SKM-1 (cell line): ENCODE measurements around the gene MBOAT2.
"Not testable (repeated sequence)": the region's sequence is repeated elsewhere in the genome, so short reads cannot be mapped to it uniquely, and the experiment has no call there.

Experiments used
- DNase-seq: peaks from one replicate; lab custom pipeline; 2025; ENCODE audit not compliant: unreplicated experiment; lab: John Stamatoyannopoulos, UW

Gene MBOAT2

DNA sequence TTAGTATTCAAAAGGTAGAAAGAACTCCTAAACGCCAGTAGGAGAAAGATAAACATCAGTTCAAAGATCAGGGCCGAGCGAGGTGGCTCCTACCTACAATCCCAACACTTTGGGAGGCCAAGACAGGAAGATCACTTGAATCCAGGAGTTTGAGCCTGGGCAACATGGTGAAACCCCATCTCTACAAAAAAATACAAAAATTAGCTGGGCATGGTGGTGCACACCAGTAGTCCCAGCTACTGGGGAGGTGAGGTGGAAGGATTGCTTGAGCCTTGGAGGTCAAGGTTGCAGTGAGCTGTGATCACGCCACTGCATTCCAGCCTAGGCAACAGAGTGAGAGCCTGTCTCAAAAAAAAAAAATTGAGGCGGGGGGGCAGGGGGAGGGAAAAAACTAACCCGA, 40.6 kb downstream of the MBOAT2 start:
- no peak for DNase-seq

DNA sequence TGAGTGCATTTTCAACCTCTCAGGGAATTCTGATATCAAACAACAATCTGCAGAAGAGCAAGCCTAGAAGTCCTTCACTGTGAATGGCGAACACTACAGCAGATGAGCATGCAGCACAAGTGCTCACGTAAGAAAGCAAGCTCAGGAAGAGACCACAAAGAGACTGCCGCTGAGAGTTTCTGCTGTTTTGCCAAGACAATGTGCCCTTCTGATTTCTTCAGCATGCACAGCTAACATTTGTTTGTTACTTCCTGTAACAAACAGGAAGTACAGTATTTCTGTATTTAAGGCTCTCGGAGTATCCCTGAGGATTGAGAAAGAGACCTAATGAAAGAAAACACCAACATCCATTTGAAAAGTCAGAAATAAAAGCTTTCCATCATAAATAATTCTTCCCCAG, 45.9 kb downstream of the MBOAT2 start:
- DNase-seq = no peak

DNA sequence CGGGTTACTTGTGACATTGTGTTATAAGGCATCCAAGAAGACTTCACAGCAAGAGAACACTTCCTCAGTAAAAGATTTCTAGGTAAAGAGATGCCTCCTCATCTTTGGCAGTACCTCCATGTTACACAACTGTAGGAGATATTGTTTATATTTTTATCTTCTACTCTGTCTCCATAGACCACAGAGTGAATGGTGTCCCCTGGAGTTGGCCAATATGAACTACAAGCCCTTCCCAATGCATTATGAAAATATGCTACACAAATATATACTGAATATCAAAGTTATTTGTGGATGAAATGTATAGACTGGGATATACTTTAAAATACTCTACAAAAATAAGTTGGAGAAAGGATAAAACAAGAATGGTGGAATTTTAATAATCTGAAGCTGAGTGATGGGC, 46.7 kb downstream of the MBOAT2 start:
- no peak for DNase-seq

DNA sequence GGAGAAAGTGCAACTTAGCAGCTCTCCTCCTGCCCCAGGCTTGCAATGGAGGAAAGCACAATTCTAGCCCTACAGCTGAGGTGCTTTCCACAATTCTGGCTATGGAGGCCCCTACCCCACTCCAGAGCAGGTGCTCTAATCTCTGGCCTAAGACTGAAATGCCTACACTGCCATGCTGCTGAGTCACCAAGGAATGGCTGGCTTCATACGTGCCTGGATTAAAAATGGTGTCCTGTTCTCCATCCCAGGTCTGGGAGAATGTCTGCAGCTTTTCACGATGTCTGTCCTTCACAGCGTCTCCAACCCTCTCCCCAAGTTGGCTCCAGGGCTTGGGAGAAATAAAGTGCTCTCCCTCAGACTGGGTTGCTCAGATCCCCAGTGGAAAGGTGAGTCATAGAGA, 48.5 kb downstream of the MBOAT2 start:
- no peak for DNase-seq

DNA sequence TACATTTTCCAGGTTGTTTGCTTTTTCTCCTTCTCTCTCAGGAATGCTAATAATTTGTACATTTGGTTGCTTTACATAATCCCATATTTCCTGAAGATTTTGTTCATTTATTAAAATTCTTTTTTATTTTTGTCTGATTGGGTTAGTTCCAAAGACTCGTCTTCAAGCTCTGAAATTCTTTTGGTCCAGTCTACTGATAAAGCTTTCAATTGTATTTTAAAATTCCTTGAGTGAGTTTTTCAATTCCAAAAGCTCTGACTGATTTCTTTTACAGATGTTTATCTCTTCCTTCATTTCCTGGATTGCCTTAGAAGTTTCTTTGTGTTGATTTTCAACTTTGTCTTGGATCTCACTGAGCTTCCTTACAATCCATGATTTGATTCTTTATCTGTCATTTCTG, 50.0 kb downstream of the MBOAT2 start:
- DNase-seq = no peak

DNA sequence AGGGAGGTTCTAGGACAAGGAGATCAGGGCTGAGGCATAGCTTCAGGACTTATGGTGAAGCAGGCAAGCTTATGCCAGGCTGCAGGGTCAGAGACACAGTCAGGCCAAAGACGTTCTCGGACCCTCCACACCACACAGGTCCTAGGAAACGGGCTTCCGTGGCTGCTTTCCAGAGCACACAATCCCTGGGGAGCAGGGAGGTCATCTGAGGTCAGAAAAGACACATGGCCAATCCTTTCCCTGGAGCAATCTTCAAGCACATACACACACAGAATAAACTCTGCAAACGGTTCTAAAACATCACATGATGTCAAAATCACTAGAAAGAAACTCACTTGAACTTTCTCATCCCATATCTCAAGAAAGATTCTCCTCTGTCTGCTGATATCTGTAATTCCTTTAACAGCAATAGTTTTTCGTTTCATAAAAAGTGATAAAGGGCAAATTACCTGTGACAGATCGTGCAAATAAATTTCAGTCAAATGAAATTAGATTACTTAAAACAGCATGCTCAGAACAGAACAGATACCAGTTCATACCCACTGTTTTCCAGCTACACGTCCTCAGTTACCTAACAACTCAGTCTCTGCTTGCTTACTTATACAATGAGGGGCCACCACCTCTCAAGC, 63.9 kb downstream of the MBOAT2 start:
- DNase-seq = no peak

DNA sequence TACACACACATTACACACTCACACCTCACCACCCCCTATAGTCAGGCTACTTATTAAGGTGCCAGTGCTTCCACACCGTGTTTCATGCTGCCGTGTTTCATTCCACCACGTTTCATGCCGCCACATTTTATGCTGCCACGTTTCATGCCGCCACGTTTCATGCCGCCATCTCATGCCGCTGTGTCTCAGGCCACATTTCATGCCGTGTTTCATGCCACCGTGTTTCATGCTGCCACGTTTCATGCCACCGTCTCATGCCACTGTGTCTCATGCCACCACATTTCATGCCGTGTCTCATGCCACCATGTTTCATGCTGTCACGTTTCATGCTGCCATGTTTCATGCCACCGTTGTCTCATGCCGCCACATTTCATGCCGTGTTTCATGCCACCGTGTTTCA, 65.1 kb downstream of the MBOAT2 start:
- DNase-seq = no peak

DNA sequence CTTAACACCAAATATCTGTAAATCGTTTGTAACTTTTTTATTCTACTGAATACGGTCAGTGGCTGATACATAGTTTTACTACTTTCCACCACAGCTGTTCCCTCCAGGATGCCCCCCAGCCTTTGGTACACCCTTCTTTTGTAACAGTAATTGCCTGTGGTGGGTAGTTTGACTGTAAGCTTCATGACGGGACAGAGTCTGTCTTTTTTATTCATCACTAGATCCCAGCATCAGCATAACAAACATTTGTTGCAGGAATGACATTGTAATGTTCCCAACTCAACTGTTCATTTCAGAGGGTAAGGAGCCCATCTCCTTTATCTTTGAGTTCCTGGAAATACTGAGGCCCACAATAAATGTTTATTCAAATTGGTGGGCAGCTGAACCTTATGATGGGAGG, 67.5 kb downstream of the MBOAT2 start:
- no peak for DNase-seq

DNA sequence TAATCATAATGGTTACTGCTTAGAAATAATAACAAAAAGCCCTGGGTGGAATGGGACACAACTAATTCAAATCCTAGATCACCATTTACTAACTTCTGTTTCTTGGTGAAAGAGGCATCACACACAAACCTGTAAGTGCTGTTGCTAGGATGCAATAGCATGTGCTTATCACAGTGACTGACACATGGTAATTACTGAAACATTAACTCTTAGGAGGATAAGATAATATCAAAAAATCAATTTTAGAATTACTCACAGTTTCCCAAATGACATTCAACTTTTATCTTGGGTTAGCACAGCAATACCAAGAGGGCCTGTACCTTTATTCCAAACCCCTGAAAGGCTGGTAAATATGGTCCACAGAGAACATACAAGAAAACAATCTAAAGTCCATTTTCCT, 69.1 kb downstream of the MBOAT2 start:
- no peak for DNase-seq

DNA sequence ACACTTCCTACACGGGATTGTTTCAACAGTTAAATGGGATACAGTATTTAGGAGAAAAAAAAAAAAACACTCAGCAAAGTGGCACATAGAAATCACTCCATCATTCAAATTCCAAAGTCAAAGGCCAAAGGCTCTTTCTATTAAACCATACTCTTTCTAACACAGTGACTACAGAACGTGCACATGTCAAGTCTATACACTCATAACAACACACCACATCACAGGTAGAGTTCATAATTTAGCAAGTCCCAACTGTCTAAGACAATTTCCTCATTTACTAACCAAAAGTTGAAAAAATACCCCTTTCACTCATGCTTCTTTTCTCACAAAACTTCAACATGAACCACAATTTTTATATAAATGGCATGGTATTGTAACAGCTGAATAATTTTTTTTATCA, 70.8 kb downstream of the MBOAT2 start:
- DNase-seq = no peak

DNA sequence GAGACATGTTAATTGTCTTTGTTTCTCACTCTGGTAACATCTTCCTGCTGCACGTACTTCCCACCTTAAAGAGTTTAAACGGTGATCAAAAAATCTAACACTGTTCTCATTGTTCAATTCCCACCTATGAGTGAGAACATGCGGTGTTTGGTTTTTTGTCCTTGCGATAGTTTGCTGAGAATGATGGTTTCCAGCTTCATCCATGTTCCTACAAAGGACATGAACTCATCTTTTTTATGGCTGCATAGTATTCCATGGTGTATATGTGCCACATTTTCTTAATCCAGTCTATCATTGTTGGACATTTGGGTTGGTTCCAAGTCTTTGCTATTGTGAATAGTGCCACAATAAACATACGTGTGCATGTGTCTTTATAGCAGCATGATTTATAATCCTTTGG, 73.3 kb downstream of the MBOAT2 start:
- not testable (repeated sequence) for DNase-seq

DNA sequence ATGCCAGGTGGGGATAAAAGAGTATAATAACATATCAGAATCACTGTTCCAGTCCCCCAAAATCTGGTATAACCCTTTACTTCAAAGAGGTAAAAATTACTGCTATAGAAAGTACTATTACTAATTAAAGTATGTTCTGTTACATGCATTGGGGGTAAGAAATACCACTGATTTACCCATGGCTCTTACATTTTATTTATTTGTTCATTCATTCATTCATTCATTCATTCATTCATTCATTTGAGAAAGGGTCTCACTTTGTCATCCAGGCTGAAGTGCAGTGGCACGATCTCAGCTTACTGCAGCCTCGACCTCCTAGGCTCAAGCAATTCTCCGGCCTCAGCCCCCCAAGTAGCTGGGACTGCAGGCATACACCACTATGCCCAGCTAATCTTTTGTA, 74.4 kb downstream of the MBOAT2 start:
- no peak for DNase-seq

DNA sequence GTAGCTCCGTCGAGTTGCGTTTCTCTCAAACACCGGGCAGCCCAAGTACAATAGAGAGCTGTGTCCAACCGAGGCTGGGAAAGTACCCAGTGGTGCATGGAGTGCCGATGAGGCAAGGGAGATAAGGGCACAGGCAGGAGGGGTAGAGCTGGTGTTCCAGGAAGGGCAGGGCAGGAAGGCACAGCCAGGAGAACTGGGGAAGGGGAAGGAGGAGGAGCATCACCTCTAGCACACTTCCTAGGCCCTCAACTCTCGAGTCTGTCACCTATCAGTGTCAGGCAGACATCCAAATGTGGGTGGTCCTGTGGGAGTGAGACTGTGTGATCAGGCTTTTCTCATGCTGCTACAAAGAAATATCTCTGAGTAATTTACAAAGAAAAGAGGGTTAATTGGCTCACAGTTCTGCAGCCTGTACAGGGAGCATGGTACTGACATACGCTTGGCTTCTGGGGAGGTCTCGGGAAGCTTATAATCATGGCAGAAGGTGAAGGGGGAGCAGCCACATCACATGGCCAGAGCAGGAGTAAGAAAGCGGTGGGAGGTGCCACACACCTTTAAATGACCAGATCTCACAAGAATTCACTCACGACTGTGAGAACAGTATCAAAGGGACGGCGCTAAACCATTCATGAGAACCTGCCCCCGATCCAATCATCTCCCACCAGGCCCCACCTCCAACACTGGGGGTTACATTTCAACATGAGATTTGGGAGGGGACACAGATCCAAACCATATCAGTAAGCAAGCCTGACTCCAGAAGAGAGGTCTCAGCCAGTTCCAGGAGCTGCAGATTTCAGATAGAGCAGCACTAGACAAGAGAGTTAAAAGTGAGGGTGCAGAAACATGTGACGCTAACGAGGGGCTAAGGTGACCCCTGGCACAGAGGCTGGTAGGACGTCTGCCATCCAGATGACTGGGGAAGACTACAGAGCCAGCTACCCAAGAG, 75.7 kb downstream of the MBOAT2 start:
- DNase-seq = no peak

DNA sequence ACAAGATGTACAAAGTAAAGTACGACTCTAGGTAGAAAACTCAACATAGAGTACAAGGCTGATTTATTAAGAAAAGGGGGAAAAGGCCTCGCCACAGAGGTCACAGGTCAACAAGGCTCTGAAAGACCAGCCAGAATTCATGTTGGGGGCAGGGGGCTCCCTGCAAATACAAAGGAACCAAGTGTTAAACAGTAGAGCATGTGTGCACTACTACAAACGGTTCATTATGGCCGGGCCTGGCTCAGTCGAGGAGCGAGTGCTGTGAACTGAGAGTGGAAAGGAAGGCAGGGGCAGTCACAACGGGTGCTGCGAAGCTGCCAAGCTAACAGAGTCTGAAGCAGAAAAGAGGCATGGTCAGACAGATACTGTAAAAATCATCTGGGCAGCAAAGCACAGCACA, 77.1 kb downstream of the MBOAT2 start:
- no peak for DNase-seq

DNA sequence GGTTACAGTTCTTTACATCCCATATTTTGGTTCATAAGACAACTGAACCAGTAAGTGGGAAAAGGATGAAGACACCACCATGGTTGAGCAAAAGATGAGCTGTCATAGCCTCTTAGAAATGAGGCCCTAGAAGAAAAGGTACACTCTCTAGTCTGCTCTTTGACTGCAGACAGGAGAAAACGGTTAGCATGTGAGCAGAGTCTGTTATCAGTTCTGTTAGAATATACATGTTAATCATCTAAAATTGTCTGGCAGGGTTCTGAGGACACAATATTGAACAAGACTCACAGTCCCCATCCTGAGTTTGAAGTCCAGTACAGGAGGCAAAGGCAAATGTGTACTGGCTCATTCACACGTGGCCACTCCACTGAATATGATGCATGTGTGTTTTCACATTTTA, 78.1 kb downstream of the MBOAT2 start:
- DNase-seq = no peak

DNA sequence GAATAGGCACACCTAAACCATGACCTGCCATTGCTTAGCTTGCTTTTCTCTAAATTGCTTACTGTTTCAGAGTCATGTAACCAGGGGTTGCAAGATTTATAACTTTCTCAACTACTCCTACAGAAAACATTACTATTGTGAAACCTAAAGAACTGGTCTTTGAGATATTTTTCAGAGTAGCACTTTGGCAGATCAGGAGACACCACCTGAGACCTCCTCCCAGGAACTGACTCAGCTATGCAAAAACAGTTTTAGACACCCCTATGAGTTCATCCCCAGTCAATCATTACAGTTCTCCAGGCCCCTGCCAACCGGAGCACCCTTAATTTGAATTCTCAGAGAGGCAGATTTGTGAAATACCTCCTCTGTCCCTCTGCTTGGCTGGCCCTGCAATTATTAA, 80.3 kb downstream of the MBOAT2 start:
- no peak for DNase-seq

DNA sequence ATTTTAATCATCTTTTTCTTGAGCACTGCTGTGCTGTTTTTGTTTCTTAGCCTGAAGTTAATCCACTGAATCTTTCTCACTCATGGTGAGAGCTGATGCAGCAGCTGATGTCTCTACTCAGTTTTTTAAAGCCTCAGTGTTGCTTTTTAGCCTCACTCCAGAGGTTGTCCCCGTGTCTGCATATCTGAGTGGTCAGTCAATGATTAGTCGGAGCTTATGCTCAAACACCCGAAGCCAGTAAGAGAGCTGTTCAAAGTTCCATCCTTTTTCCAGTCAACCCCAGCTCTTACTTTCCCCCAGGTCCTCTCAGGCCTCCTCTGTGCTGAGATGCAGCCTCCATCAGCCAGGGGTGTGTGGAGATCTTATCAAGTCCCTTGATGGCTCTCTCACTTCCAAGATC, 81.1 kb downstream of the MBOAT2 start:
- DNase-seq = no peak

DNA sequence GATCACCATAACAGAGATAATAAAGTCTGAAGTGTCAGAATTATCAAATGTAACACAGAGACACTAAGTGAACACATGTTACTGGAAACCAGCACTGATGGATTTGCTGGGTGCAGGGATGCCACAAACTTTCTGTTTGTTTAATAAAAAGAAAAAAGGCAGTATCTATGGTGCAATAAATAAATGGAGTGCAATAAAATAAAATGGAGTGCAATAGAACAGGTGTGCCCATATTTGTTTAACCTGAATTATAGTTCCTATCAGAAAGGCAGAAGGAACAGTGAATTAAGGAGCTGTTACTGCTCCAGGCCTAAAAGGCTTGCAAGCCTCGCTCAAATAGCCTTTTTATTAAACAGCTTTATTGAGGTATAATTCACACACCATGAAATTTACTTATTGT, 85.1 kb downstream of the MBOAT2 start:
- no peak for DNase-seq

DNA sequence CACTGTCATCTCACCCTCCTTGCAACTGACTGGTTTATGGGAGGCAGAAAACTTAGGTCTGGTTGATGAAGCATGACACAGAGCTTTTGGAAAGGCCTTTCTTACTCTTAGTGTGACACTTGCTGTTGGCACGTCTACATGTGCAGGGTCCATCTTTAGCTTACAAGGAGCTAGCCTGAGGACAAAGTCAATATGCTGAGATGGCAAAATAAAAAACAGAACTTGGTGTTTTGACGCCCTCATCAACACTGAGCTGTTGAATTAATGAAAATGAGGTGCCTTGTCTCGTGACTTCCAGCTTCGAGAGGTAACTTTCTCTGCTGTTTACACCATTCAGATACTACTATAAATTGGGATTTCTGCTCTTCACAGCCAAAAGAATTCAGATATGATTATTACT, 87.5 kb downstream of the MBOAT2 start:
- no peak for DNase-seq

DNA sequence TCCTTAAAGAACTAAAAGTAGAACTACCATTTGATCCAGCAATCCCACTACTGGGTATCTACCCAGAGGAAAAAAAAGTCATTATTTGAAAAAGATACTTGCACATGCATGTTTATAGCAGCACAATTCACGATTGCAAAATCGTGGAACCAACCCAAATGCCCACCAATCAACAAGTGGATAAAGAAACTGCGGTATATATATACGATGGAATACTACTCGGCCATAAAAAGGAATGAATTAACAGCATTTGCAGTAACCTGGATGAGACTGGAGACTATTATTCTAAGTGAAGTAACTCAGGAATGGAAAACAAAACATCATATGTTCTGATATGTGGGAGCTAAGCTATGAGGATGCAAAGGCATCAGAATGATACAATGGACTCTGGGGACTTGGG, 89.7 kb downstream of the MBOAT2 start:
- not testable (repeated sequence) for DNase-seq

DNA sequence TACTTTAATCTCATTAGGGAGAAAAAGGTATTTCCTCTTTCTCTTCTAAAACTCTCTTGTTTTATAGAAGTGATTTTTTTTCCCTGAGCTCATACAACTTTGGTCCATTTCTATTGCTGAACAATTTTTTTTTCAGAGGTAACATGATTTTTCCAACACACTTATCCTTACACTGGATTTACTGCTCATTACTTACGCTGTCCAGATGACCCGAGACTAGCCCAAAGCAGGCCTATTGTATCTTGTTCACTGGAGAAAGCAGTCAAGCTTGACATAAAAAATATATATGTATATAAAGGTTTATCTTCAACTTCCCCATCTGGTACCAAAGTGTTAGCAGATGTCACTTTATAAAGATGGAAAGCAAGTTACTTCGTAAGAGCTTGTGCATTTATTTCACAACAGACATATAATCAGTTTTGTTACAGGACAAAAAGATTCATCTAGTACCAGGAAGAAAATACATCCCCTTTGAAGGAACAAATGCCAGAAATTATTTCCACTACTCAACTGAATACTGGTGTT, 95.7 kb downstream of the MBOAT2 start:
- no peak for DNase-seq

DNA sequence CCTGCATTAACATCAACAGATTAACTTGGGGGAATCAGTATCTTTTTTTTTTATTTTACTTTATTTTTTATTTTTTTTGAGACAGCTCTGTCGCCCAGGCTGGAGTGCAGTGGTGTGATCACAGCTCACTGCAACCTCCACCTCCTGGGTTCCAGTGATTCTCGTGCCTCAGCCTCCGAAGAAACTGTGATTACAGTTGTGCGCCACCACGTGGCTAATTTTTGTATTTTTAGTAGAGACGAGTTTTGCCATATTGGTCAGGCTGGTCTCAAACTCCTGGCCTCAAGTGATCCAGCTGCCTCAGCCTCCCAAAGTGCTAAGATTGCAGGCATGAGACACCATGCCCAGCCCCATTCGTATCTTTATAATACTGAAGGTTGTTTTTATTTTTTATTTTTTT, 99.6 kb downstream of the MBOAT2 start:
- DNase-seq = not testable (repeated sequence)
